Keratinocyte (primary cell): ENCODE measurements around the gene NLK. TPM values are rescaled to one million over a fixed set of nuclear protein-coding genes. Genes with fewer than 3 reads are reported as not detected.

Source experiments
- DNase-seq: peaks from one replicate; pipeline ENCODE4 v3.0.0-alpha.2; 2011; ENCODE audit warnings: low read depth, missing footprints, low spot score
- FAIRE-seq: peaks from 2 replicates; lab custom pipeline; 2011; peaks lifted over from hg19 to GRCh38; lab: Jason Lieb, UNC
- H2AFZ ChIP-seq: 2 replicates; pipeline ENCODE4 v1.6.0; 2012; ENCODE audit warnings: low read length, control low read depth, inconsistent platforms; ENCODE audit not compliant: control insufficient read depth
- H3K27ac ChIP-seq: 2 replicates; pipeline ENCODE4 v1.5.1; 2011; ENCODE audit warnings: low read length; ENCODE audit not compliant: control insufficient read depth, insufficient read depth
- H3K27me3 ChIP-seq: 3 replicates; pipeline ENCODE4 v1.6.0; 2011; ENCODE audit warnings: low read length; ENCODE audit not compliant: control insufficient read depth, insufficient read depth; ENCODE audit errors: extremely low read depth
- H3K36me3 ChIP-seq, 2 experiments: 2 replicates in 1 of 2; 3 replicates in 1 of 2; pipeline ENCODE4 v1.5.1; 2011; ENCODE audit warnings: low read length in 2 of 2, mild to moderate bottlenecking in 1 of 2; ENCODE audit not compliant: control insufficient read depth in 2 of 2, insufficient read depth in 2 of 2; ENCODE audit errors: extremely low read depth in 1 of 2
- H3K4me1 ChIP-seq: 3 replicates; pipeline ENCODE4 v1.5.1; 2011; ENCODE audit warnings: low read length; ENCODE audit not compliant: control insufficient read depth, insufficient read depth; ENCODE audit errors: extremely low read depth
- H3K4me2 ChIP-seq: 3 replicates; pipeline ENCODE4 v1.6.0; 2011; ENCODE audit warnings: low read depth, low read length; ENCODE audit not compliant: control insufficient read depth, insufficient read depth; ENCODE audit errors: extremely low read depth
- H3K4me3 ChIP-seq, 3 experiments: fragments of 200-600 bp in 1 of 3; sonication (generic) in 1 of 3; 2 replicates in 2 of 3; 3 replicates in 1 of 3; pipeline ENCODE4 v1.5.1; 2011 to 2016; ENCODE audit warnings: low read length in 3 of 3, mild to moderate bottlenecking in 3 of 3, control low read depth in 2 of 3, inconsistent platforms in 1 of 3, low read depth in 1 of 3, mixed read lengths in 1 of 3, mixed run types in 1 of 3, moderate library complexity in 1 of 3; ENCODE audit not compliant: control insufficient read depth in 2 of 3, insufficient read depth in 2 of 3; ENCODE audit errors: extremely low read depth in 1 of 3
- H3K79me2 ChIP-seq: 2 replicates; pipeline ENCODE4 v1.6.0; 2012; ENCODE audit warnings: low read length; ENCODE audit not compliant: control insufficient read depth, insufficient read depth
- H3K9ac ChIP-seq: 3 replicates; pipeline ENCODE4 v1.6.0; 2011; ENCODE audit warnings: low read length; ENCODE audit not compliant: control insufficient read depth, insufficient read depth; ENCODE audit errors: extremely low read depth
- H3K9me1 ChIP-seq: 3 replicates; pipeline ENCODE4 v1.6.0; 2011; ENCODE audit warnings: low read length; ENCODE audit not compliant: control insufficient read depth, insufficient read depth; ENCODE audit errors: extremely low read depth
- H3K9me3 ChIP-seq: 2 replicates; pipeline ENCODE4 v1.5.1; 2012; ENCODE audit warnings: low read depth, low read length; ENCODE audit not compliant: control insufficient read depth
- H4K20me1 ChIP-seq: 3 replicates; pipeline ENCODE4 v1.6.0; 2011; ENCODE audit warnings: low read length; ENCODE audit not compliant: control insufficient read depth, insufficient read depth; ENCODE audit errors: extremely low read depth
- CTCF ChIP-seq, 3 experiments: IDR thresholded peaks in 1 of 3; conservative IDR thresholded peaks in 1 of 3; optimal IDR thresholded peaks in 1 of 3; 2 replicates in 2 of 3; 3 replicates in 1 of 3; pipeline versions ENCODE3 to v1.5.1; 2011; ENCODE audit warnings: low read length in 3 of 3, mild to moderate bottlenecking in 3 of 3, moderate library complexity in 2 of 3, control low read depth in 1 of 3, inconsistent platforms in 1 of 3; ENCODE audit not compliant: insufficient read depth in 2 of 3; ENCODE audit errors: extremely low read depth in 1 of 3
- EZH2 ChIP-seq: IDR thresholded peaks from one replicate; pipeline ENCODE4 v1.6.1; 2012; ENCODE audit warnings: inconsistent platforms, mild to moderate bottlenecking, low read length, moderate library complexity
- dilution Hi-C: fragments of 300-500 bp; cut with MboI; formaldehyde crosslinking; loops from one replicate; pipeline ENCODE4 v1.7.0; 2020; ENCODE audit warnings: low sequenced_read_pairs; ENCODE audit not compliant: extremely low pct_ligation_motif_present
- polyA plus RNA-seq, 5 experiments: library from polyadenylated mRNA; depleted of rRNA in 3 of 5; stranded (reverse) in 3 of 5; stranded (forward) in 1 of 5; unstranded in 1 of 5; fragments of >200 nt; gene quantifications; 1 replicate in 1 of 5; 2 replicates in 3 of 5; 3 replicates in 1 of 5; pipeline versions ENCODE4 v1.2.1 to v1.2.3, GENCODE V29; 2011 to 2012; ENCODE audit warnings: missing spikeins in 2 of 5, low read depth in 1 of 5, low replicate concordance in 1 of 5

The NLK gene
- polyA plus RNA-seq, 1 donor (not counting 4 experiments of a cell fraction or from before 2014, with no cell fraction given), result 20.9 TPM

GRCh38 chr17:28113269-28113668, 70.8 kb downstream of the NLK start:
- Histone ChIP-seq H3K4me3 (no peak overlapping the region), H3K79me2 (peaks cover 14% of the 10 kb centered on the region), H3K4me1 (peaks cover 10% of the 10 kb centered on the region), H4K20me1 (no peaks in the 10 kb centered on the region), H3K9me1 (no peaks in the 10 kb centered on the region), H2AFZ (no peak overlapping the region), H3K4me2 (no peak overlapping the region), H3K9ac (no peak overlapping the region), H3K36me3 (no peaks in the 10 kb centered on the region), H3K27ac (no peak overlapping the region), H3K27me3 (no peaks in the 10 kb centered on the region), H3K9me3 (no peaks in the 10 kb centered on the region)
- DNase-seq, result no peak
- dilution Hi-C loops, result no loop called here
- FAIRE-seq, result no peak
- TF ChIP-seq EZH2 (no peak), CTCF (optimal IDR thresholded peaks at IDR 0.05 in 1 of 3, IDR thresholded peaks at IDR 0.05 in 1 of 3, conservative IDR thresholded peaks at IDR 0.05 in 1 of 3; ENCODE audit: extremely low read depth in 1 of 3, insufficient read depth in 2 of 3, low read length in 3 of 3) (no peak)

GRCh38 chr17:28115046-28115445, 72.6 kb downstream of the NLK start:
- H3K9ac ChIP-seq, result no peak overlapping the region
- DNase-seq (no peak), FAIRE-seq (peak; percentile 26)
- H3K4me2 ChIP-seq, result no peak overlapping the region
- H3K79me2 ChIP-seq, result peaks cover 17% of the 10 kb centered on the region
- no peaks in the 10 kb centered on the region for H4K20me1 ChIP-seq
- H3K4me3 ChIP-seq, result no peak overlapping the region
- H2AFZ ChIP-seq, result no peak overlapping the region
- no peaks in the 10 kb centered on the region for H3K36me3 ChIP-seq
- peaks cover 10% of the 10 kb centered on the region for H3K4me1 ChIP-seq
- no peaks in the 10 kb centered on the region for H3K27me3 ChIP-seq
- dilution Hi-C loops, result no loop called here
- no peak overlapping the region for H3K27ac ChIP-seq
- H3K9me3 ChIP-seq, result no peaks in the 10 kb centered on the region
- TF ChIP-seq CTCF (optimal IDR thresholded peaks at IDR 0.05 in 1 of 3, IDR thresholded peaks at IDR 0.05 in 1 of 3, conservative IDR thresholded peaks at IDR 0.05 in 1 of 3; ENCODE audit: extremely low read depth in 1 of 3, insufficient read depth in 2 of 3, low read length in 3 of 3) (no peak), EZH2 (no peak)
- H3K9me1 ChIP-seq, result peaks cover 2% of the 10 kb centered on the region
